HG02981 (cell line): ENCODE measurements around the gene DVL1.
"Not testable (repeated sequence)": the region's sequence is repeated elsewhere in the genome, so short reads cannot be mapped to it uniquely, and the experiment has no call there.

ENCODE experiments used
- ATAC-seq: cut with Tn5 transposase; IDR thresholded peaks from one replicate; pipeline ENCODE4 v1.9.1; 2021; ENCODE audit warnings: mild to moderate bottlenecking, moderate library complexity; ENCODE audit not compliant: unreplicated experiment

Gene DVL1

GRCh38 chr1:1373815-1374588 lies 24.8 kb upstream of the DVL1 start:
- ATAC-seq, result no peak

GRCh38 chr1:1373051-1373814 lies 24.0 kb upstream of the DVL1 start:
- no peak for ATAC-seq

GRCh38 chr1:1371746-1372711 lies 22.8 kb upstream of the DVL1 start:
- ATAC-seq, result no peak

- ATAC-seq, result no peak
Measured at GRCh38 chr1:1371364-1371745, 22.1 kb upstream of the DVL1 start.

- no peak for ATAC-seq
Measured at GRCh38 chr1:1370771-1371300, 21.6 kb upstream of the DVL1 start.

GRCh38 chr1:1370094-1370493 lies 20.9 kb upstream of the DVL1 start:
- ATAC-seq, result not testable (repeated sequence)

GRCh38 chr1:1367315-1367714 lies 18.1 kb upstream of the DVL1 start:
- ATAC-seq, result no peak

- ATAC-seq, result no peak
Measured at GRCh38 chr1:1366699-1367066, 17.5 kb upstream of the DVL1 start.

GRCh38 chr1:1365875-1366698 lies 16.9 kb upstream of the DVL1 start:
- no peak for ATAC-seq

GRCh38 chr1:1364266-1364665 lies 15.0 kb upstream of the DVL1 start:
- no peak for ATAC-seq

GRCh38 chr1:1361982-1362423 lies 12.8 kb upstream of the DVL1 start:
- ATAC-seq, result no peak

GRCh38 chr1:1361233-1361981 lies 12.2 kb upstream of the DVL1 start:
- ATAC-seq, result no peak

GRCh38 chr1:1360506-1361169 lies 11.4 kb upstream of the DVL1 start:
- ATAC-seq, result no peak

GRCh38 chr1:1359664-1360468 lies 10.6 kb upstream of the DVL1 start:
- no peak for ATAC-seq

- ATAC-seq, result no peak
Measured at GRCh38 chr1:1359308-1359663, 10.1 kb upstream of the DVL1 start.

- no peak for ATAC-seq
Measured at GRCh38 chr1:1358433-1359271, 9.4 kb upstream of the DVL1 start, which contains the start of gene MXRA8. TSS of gene MXRA8 (minus strand) at chr1:1358555. CDS start at chr1:1358504, 51 bp downstream.

- no peak for ATAC-seq
Measured at GRCh38 chr1:1357871-1358432, 8.7 kb upstream of the DVL1 start.
